PFSK-1 (cell line): ENCODE measurements around the gene PPP1R14B.

ENCODE experiments used
- FOXP2 ChIP-seq: optimal IDR thresholded peaks from 2 replicates; pipeline ENCODE3; 2011; ENCODE audit warnings: borderline replicate concordance, control low read depth, inconsistent platforms; ENCODE audit not compliant: insufficient read depth; ENCODE audit errors: extremely low read length, extremely low read depth
- POLR2AphosphoS5 ChIP-seq: IDR thresholded peaks from 2 replicates; pipeline ENCODE4 v1.6.1; 2012; ENCODE audit warnings: low read depth, mild to moderate bottlenecking, control low read depth, low read length, moderate library complexity
- REST ChIP-seq, 2 experiments: IDR thresholded peaks; 2 replicates each; pipeline versions ENCODE4 v1.6.1 to v1.8.0; 2011 to 2012; ENCODE audit warnings: low read depth in 2 of 2, low read length in 2 of 2, control low read depth in 1 of 2, inconsistent platforms in 1 of 2, mild to moderate bottlenecking in 1 of 2, moderate library complexity in 1 of 2; ENCODE audit not compliant: insufficient read depth in 1 of 2
- SIN3A ChIP-seq: IDR thresholded peaks from 2 replicates; pipeline ENCODE4 v1.6.1; 2012; ENCODE audit warnings: mild to moderate bottlenecking, low read length, moderate library complexity, borderline replicate concordance; ENCODE audit not compliant: insufficient read depth
- TAF1 ChIP-seq: IDR thresholded peaks from 2 replicates; pipeline ENCODE4 v1.6.1; 2012; ENCODE audit warnings: low read length, control low read depth, borderline replicate concordance; ENCODE audit not compliant: insufficient read depth

The PPP1R14B gene

GRCh38 chr11:64284048-64284961 is 37.6 kb upstream of the PPP1R14B start, which contains the start of gene BAD:
TSS of gene BAD (minus strand) at chr11:64284665. CDS start at chr11:64284368, 297 bp downstream.
- no peak; the same call in 1 of the 2 replicates for TF ChIP-seq SIN3A
- peak; percentile 13 for TF ChIP-seq FOXP2
- peak; percentile 54; the same call in 1 of the 2 replicates for TF ChIP-seq TAF1
- peak; percentile 85 for TF ChIP-seq POLR2AphosphoS5
- TF ChIP-seq REST (IDR thresholded peaks at IDR 0.05; ENCODE audit: insufficient read depth in 1 of 2, low read depth in 2 of 2, low read length in 2 of 2): no peak

- no peak for TF ChIP-seq FOXP2
These were observed 36.3 kb upstream of the PPP1R14B start for GRCh38 chr11:64283092-64283491.

- TF ChIP-seq TAF1 (no peak), REST (IDR thresholded peaks at IDR 0.05; ENCODE audit: insufficient read depth in 1 of 2, low read depth in 2 of 2, low read length in 2 of 2) (no peak), FOXP2 (no peak), SIN3A (no peak), POLR2AphosphoS5 (no peak)
These were observed 35.4 kb upstream of the PPP1R14B start for GRCh38 chr11:64281957-64282770.

- TF ChIP-seq TAF1 (no peak), SIN3A (no peak), REST (IDR thresholded peaks at IDR 0.05; ENCODE audit: insufficient read depth in 1 of 2, low read depth in 2 of 2, low read length in 2 of 2) (no peak), FOXP2 (no peak), POLR2AphosphoS5 (no peak)
These were observed 31.9 kb upstream of the PPP1R14B start for GRCh38 chr11:64278576-64279190.

- TF ChIP-seq REST (IDR thresholded peaks at IDR 0.05; ENCODE audit: insufficient read depth in 1 of 2, low read depth in 2 of 2, low read length in 2 of 2): no peak
- TF ChIP-seq POLR2AphosphoS5: no peak
- TF ChIP-seq TAF1: no peak
These were observed 30.1 kb upstream of the PPP1R14B start for GRCh38 chr11:64276653-64277431.
